Endothelial cell of umbilical vein (primary cell): ENCODE measurements around the gene DBNL.
"Not testable (repeated sequence)": the region's sequence is repeated elsewhere in the genome, so short reads cannot be mapped to it uniquely, and the experiment has no call there.

Experiments used
- EZH2 ChIP-seq: IDR thresholded peaks from 2 replicates; pipeline ENCODE4 v1.6.1; 2012; ENCODE audit warnings: borderline replicate concordance, low read depth, mild to moderate bottlenecking, moderate library complexity, low read length, inconsistent platforms; ENCODE audit not compliant: severe bottlenecking
- JUN ChIP-seq: IDR thresholded peaks from 2 replicates; pipeline ENCODE4 v1.6.1; 2011; ENCODE audit warnings: borderline replicate concordance, low read depth; ENCODE audit not compliant: insufficient read length, insufficient read depth
- MYC ChIP-seq: IDR thresholded peaks from one replicate; pipeline ENCODE4 v1.6.1; 2011; ENCODE audit warnings: mild to moderate bottlenecking, low read depth, low read length
- POLR2A ChIP-seq: IDR thresholded peaks from 2 replicates; pipeline ENCODE4 v1.6.1; 2012; ENCODE audit warnings: low read depth, mild to moderate bottlenecking, control low read depth, low read length
- POLR2AphosphoS5 ChIP-seq: IDR thresholded peaks from 2 replicates; pipeline ENCODE4 v1.6.1; 2012; ENCODE audit warnings: low read depth, mild to moderate bottlenecking, control low read depth, low read length, moderate library complexity; ENCODE audit not compliant: insufficient read depth
- TF ChIP-seq, protein P1 (sequence below), 2 donors: IDR thresholded peaks; 1 replicate in 1 of 2; 2 replicates in 1 of 2; pipeline ENCODE4 v1.5.1; 2011; ENCODE audit warnings: low read length in 2 of 2, mild to moderate bottlenecking in 2 of 2, moderate library complexity in 2 of 2, control low read depth in 1 of 2, inconsistent platforms in 1 of 2, low read depth in 1 of 2; ENCODE audit not compliant: insufficient read depth in 1 of 2; ENCODE audit errors: extremely low read depth in 1 of 2
- TF ChIP-seq, protein P2 (sequence below): IDR thresholded peaks from 2 replicates; pipeline ENCODE4 v1.6.1; 2011; ENCODE audit not compliant: insufficient read depth, insufficient read length

DNA sequence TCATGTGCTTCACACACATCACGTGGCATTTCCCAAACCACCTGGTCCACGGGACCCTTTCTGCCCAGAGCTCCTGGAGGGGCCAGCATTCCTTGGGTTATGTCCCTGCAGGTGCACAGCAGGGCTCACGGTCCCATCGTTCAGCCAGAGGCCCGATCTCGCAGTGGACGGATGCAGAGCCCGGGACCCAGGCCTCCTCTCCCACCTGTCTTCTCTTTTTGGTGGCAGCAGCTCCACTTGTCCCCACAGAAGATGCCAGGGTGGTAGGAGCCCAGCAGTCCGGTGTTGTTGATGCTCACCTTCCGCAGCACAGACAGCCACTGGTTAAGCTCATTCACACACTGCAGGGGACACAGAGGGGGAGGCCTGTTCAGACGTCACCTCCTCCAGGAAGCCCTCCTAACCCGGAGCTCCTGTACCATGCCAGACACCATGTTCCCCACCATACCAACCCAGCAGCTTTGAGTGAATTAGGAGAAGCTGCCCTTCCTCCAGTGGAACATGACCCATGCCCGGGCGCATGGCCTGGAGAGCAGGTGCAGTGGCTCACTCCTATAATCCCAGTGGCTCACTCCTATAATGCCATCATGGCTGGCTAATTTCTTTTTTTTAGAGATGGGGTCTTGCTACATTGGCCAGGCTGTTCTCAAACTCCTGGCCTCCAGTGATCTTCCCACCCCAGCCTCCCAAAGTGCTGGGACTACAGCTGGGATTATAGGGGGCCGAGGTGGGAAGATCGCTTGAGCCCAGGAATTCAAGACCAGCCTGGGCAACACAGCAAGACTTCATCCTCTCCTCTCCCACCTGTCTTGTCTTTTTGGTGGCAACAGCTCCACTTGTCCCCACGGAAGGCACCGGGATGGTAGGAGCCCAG lies 10.3 kb upstream of the DBNL start:
- TF ChIP-seq, protein P1, sequence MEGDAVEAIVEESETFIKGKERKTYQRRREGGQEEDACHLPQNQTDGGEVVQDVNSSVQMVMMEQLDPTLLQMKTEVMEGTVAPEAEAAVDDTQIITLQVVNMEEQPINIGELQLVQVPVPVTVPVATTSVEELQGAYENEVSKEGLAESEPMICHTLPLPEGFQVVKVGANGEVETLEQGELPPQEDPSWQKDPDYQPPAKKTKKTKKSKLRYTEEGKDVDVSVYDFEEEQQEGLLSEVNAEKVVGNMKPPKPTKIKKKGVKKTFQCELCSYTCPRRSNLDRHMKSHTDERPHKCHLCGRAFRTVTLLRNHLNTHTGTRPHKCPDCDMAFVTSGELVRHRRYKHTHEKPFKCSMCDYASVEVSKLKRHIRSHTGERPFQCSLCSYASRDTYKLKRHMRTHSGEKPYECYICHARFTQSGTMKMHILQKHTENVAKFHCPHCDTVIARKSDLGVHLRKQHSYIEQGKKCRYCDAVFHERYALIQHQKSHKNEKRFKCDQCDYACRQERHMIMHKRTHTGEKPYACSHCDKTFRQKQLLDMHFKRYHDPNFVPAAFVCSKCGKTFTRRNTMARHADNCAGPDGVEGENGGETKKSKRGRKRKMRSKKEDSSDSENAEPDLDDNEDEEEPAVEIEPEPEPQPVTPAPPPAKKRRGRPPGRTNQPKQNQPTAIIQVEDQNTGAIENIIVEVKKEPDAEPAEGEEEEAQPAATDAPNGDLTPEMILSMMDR (IDR thresholded peaks at IDR 0.05; ENCODE audit: extremely low read depth in 1 of 2, insufficient read depth in 1 of 2, low read depth in 1 of 2, low read length in 2 of 2) = not testable (repeated sequence)
- TF ChIP-seq EZH2, JUN, POLR2A, POLR2AphosphoS5, MYC: not testable (repeated sequence)
- TF ChIP-seq, protein P2, sequence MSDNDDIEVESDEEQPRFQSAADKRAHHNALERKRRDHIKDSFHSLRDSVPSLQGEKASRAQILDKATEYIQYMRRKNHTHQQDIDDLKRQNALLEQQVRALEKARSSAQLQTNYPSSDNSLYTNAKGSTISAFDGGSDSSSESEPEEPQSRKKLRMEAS = not testable (repeated sequence)
